Fibroblast of peridontal ligament (primary cell): ENCODE data around the gene NUP210.
"Not testable (repeated sequence)": the region's sequence is repeated elsewhere in the genome, so short reads cannot be mapped to it uniquely, and the experiment has no call there.

Experiments used
- DNase-seq: peaks from one replicate; pipeline ENCODE4 v3.0.0-alpha.2; 2010; ENCODE audit errors: extremely low read depth

Gene NUP210

DNA sequence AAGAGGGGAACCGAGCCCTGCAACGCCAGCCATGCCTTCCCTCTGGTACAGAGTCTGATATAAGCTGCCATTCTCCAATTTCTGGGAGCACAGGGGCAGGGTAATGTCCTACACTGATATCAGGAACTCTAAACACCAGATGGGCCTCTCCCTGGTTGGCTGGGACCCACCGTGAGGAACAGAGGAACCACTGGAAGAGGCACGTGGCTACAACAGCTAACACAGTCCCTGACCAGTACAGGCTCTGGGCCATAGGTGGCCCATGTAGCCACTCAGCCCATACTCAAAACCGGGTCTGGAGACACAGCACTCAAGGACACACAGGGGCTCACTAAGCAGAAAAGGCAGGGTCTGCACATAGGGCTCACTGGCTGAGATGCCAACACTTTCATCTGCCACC, 13.9 kb downstream of the NUP210 start:
- DNase-seq, result no peak

DNA sequence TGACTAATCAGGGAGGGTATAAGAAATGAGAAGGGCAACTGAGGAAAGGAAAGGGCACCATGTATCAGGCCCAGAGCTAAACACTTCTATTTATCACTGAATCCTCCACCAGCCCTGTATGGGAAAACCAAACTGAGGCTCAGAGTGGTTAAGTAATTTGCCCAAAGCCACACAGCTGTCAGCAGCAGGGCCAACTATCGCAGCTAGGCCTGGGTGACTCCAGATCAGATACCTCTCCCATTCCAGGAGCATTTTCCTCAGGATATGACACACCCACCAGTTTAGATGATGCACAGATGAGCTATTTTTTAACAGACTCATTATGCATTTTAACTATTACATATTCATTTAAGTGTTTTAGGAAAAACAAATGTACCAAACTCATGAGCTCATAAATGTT, 14.5 kb downstream of the NUP210 start:
- DNase-seq, result no peak

DNA sequence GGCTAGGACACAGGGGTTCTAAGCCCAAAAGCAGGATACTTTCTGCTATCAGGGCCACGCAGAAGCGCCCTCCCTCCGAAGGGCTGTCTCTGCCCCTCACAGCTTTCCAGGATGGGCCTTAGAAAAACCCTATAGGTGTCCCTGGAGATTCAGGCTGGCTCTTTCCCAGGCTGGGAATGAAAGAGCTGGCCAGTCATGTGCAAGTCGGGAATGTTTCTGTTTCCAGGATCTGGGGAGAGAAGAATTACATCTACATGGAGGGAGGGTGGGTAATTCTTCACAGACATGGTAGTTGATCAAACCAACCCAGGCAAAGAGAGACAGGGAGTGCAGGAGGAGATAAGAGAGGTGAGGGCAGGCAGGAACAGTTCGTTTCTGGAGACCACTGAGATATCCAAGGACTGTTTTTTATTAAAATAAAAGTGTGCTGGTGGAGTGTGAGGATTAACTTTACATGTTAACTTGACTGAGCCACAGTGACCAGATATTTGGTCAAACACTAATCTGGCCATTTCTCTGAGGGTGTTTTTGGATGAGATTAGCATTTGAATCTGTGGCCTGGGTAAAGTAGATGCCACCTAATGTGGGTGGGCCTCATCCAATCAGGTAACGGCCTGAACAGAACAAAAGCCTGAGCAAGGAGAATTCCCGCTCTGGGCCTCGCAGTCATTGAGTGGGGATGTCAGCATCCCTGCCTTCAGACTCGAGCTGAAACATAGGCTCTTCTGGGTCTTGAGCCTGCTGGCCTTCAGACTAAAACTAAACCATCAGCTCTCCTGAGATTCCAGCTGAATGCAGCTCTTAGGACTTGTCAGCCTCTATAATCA, 15.3 kb downstream of the NUP210 start:
- DNase-seq, result no peak

DNA sequence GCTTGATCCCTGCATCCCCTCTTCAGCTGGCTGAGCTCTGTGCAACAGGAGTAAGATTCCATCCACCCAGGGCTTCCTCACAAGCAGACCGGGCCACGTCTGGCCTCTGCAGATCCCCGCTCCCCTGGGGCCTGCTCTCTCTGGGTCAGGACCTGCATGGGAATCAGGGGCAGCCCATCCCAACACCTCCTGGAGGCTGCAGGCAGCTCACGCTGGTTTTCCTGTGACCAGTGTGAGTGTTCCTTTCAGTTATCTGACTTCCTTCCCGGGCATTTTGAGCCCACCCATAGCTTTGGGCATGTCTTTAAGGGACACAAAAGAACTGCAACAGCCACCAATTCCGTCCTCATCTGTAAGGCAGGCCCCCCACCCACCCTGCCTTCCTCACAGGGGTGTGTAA, 16.3 kb downstream of the NUP210 start:
- DNase-seq, result no peak

DNA sequence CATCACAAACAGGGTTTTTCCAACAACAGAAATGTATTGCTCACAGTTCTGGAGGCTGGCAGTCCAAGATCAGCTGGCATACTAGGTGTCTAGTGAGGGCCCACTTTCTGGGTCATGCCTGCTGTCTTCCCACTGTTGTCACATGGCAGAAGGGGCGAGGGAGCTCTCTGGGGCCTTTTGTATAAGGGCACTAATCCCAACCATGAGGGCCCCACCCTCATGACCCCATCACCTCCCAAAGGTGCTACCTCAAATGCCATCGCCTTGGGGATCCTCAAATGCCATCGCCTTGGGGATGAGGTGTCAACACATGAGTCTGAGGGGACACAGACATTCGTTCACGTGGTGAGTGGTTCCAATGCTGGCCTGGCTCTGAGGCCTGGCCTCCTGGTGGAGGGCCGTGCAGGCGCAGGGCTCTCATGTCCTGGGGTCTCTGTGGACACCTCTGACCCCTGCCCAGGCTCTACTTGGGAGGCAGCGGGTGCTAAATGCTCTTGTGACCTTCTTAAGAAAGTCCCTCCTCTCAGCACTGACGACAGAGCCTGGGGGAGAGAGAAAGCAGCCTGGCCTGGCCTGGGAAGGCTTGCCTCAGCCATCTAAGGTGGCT, 16.8 kb downstream of the NUP210 start:
- DNase-seq, result no peak

DNA sequence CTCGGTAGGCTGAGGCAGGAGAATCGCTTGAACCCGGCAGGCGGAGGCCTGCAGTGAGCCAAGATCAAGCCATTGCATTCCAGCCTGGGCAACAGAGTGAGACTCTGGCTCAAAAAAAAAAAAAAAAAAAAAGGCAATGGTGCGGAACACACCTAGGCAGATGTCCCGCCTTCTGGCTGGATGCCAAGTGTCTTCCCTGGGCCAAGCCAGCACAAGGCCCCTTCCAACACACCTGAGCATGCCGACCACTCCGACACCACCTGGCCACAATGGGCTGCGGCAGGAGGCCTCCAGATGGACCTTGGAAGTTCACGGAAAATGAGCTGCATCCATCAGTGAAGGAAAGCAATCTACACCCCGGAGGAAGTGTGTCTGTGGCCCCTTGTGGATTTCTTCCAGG, 19.0 kb downstream of the NUP210 start:
- no peak for DNase-seq

DNA sequence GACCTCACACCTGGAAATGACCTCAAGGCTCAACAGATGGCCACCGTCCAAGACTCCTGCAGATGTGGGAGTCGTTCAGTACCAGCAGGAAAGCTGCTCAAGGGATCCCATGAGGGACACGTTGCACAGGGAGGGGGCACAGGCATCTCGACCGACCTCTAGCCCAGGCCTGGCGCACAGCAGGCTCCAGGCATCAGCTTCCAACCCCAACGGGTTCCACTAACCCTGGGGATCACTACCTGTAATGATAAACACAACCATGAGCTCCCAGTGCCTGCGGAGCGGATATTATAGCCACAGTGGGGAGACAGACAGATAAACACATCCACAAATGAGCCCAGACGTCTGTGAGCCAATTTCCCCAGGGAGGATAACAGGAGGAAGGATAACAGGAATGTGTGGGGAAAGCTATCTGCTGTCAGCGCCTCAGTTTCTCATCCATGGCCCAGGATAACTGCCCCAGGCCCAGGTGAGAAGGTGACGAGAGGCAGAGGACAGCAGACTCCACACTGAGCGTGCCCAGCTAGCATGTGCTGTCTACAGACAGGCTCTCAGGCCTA, 19.9 kb downstream of the NUP210 start:
- no peak for DNase-seq

DNA sequence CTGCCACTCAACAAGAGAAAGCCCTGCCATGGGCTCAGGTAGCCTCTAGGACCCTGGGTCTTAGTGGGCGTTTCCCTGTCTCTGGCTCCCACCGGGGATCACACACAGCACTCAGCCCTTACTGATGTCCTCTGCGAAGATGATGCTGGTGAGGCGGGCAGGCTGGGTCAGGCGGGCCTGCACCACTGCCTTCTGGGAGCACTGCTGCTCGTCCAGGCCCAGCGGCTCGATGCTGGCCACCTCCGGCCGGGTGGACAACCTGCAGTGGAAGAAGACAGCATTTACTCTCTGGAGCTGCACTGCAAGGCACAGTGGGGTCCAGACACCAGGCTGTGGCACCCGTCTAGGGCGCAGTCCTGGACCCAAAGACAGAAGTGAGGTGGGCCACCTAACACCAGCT, 20.5 kb downstream of the NUP210 start:
- DNase-seq, result no peak

DNA sequence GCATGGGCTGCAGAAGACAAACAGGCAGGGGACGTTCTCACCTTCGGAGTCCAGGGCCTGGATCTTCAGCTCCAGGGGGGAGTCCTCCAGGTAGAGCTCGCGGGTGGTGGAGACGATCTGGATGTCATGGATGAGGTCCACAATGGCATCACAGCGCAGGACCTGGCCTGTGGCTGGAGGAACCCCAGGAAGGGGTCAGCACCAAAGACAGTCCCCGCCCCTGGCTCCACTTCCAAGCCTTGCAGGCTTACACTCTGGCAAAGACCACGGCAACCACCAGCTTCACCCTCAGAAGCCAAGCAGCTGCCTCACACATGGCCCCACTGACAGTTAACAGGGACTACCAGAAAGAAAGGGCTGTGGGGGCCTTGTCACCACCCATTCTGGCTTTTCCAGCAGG, 22.8 kb downstream of the NUP210 start:
- no peak for DNase-seq

DNA sequence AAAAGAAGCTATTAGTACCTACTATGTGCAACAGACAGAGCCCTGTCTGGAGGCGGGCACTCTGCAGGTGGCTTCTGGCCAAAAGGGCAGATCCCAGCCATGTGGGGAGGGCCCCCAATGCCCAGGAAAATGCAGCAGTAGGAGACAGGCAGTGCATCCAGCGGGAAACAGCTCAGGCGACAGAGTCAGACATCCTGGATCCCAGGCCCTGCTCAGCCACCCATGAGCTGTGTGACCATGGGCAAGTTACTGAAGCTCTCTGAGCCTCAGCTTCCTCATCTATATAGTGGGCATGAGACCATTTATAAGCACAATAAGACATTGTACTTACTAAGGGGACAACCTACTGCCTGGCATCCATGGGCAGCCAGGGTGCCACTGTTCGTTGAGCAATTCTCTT, 25.8 kb downstream of the NUP210 start:
- no peak for DNase-seq

DNA sequence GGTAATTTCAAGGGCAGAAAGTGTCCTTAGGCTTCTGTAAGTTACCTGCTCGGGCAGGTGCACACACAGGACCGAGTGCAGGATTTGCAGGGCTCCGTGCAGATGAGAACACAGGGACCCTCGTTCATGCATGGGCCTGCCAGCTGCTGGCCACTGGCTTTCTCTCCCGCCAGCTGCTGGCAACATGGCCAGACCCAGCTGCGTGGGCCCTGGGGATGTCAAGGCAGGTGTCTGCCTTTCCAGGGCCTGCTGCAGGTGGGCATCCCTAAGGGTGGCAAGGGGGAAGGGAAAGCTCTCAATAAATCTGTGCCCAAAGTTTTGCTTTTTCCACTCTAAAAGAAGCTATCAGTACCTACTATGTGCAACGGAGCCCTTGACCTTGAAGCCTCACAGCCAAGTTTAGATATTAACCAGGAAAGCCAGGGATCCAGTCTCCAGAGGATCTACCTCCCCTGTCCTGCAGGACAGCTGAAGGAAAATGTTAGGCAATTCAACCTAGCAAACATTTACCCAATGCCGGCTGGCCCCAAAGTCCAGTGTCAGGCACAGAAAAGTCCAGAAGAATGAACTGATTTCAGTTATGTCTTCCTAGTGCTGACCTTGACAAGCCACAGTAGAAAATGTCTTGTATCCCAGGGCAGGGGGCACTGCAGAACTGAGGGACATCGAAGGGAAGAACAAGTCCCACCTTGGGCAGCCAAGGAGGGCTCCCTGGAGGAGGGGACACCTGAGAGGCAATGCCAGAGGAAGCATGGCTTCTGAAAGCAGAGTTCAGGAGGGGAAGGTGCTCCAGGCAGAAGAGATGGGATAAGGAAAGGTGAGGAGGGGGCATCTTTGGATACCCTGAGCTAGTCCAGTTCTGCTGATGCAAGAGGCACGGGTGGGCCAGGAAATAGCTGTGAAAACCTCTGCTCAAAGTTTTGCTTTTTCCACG, 26.4 kb downstream of the NUP210 start:
- no peak for DNase-seq

DNA sequence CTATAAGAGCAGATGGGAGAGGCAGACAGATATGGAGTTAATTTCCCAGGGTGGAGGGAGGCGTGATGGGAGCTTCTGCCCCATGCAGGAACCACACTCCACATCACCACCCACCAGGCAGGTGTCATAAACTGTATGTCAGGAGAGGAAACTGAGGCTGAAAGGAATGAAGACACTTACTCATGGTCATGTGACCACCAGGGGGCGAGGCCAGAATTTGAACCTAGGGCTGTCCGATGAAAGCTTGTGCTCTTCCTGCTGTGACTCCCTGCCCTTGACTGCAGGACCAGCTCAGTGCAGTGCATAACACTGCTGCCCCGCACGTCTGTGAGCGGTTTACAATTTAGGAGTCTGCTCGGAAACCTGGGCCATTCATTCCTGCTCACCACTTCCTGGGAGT, 28.8 kb downstream of the NUP210 start:
- DNase-seq, result no peak

DNA sequence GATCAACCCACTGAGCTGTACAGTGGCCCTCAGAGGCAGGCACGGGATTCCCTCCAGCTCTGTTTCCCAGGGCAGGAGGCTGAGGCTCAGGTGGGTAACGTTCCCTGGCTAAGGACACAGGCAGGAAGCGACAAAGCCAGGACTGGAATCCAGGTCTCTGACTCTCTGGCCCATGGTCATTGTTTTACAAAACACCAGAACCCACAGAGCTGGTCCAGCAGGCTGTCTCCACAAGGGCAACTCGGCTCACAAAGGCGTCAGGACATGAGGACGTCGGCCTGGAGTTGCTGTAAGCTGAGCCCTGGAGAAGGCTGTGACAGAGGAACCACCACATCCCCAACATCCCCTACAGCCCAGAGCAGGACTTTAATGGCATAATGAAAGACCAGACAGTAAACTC, 30.7 kb downstream of the NUP210 start:
- DNase-seq, result no peak

DNA sequence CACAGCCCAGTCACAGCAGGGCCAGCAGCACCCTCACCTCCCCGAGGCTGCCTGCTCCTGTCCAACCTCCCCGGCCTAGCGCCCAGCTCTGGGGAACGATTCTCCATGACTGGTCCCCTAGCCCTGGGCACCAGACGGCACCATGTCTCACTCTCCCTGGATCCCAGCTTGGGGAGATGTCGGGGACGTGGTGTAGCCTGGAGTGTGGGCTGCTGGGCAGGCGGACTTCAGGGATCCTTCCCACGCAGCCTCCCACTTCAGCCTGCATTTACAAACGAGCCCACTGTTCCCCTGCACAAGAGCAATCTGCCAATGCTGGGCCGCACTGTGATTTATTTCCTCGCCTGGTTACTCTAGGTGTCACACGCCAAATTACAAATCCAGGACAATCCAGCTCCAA, 31.3 kb downstream of the NUP210 start:
- DNase-seq, result no peak

DNA sequence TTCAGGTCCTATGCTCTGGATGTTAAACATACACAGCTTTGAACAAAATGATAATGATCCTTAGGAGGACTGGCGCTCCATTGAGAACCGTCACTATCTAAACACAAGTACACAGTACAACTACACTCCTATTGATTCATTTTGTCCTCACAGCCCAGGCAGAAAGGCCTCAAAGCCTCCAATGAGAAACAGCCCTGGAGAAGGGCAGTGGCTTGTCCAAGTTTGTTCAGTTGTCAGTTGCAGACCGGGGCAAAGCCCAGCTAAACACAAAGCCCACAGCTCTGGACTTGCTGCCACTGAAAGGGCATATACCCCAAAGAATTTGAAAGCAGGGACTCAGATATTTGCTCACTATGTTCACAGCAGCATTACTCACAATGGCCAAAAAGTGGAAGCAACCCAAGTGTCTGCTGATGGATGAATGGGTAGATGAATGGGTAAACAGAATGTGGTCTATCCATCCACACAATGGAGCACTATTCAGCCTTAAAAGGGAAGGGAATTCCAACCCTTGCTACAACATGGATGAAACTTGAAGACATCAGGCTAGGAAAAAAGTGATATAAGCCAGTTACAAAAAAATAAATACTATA, 34.7 kb downstream of the NUP210 start:
- no peak for DNase-seq

DNA sequence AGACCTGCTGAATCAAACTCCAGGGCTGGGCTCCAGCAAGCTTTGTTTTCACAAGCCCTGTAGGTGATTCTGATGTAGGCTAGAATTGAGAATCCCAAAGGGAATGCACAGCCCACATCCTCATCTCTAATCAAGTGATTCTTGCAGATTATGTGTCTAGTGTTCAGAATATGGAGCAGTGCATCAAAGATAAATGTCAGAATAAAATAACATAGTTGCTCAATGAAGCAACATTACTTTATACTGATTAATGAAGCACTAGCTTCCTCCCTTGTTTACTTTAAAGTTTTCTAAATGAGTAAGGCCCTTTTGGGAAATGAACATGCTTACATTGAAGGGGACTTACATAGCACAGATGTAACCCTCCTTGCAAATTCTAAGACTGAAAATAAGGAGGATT, 39.2 kb downstream of the NUP210 start:
- DNase-seq, result peak; percentile 6

DNA sequence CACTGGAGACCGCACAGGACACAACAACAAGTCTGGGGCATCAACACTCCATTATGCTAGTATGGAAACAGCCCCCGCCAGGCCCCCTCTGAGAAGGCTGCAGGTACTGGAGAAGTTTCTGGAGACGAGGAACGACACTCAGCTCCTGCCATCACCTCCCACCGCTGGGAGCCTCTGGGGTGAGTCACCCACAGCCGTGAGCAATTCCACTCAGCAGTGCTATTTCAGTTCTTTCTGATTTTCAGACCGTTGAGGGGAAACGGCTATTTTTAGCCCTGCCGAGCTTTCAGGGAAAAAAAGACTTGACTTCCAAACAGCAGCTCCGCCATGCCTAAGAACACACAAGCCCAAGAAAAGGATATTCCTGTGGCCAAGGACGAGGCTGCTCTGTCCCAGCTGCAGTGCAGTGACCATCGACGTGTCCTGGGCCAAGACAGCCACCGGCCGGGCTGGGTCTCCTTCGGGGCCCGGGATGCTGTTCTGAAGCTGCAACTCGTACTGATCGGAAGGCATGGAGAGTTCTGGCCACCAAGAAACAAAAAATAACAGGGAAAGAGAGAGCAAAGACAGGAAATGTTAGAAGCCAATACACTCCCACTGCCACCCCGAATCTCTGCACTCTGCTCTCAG, 40.8 kb downstream of the NUP210 start:
- peak; percentile 67 for DNase-seq

DNA sequence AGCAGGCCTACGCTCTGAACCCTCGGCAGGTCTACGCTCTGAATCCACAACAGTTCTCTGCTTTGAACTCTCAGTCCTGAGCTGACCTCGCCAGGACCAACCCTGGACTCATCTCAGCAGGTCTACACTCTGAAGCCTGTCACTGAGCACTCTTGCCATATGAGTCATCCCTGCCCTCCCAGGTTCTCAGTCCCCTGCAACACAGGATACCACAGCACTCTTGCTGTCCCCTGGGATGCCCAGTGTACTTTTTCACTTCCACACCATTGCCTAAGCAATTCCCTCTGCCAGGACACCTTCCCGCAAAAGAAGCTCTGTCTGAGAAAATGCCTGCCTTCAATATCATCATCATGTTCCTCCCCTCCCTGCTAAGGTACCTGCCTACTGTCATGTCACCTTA, 42.0 kb downstream of the NUP210 start:
- DNase-seq, result no peak

DNA sequence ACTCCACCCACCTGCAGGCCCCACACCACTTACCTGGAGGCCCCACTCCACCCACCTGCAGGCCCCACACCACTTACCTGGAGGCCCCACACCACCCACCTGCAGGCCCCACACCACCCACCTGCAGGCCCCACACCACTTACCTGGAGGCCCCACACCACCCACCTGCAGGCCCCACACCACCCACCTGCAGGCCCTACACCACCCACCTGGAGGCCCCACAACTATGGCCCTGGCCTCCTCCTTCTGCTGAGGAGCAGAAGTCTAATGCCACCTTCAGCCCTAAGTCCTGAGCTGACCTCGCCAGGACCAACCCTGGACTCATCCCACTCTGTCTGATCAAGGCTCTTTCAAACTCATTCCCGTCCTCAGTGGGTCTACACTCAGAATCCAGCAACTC, 42.4 kb downstream of the NUP210 start:
- not testable (repeated sequence) for DNase-seq

DNA sequence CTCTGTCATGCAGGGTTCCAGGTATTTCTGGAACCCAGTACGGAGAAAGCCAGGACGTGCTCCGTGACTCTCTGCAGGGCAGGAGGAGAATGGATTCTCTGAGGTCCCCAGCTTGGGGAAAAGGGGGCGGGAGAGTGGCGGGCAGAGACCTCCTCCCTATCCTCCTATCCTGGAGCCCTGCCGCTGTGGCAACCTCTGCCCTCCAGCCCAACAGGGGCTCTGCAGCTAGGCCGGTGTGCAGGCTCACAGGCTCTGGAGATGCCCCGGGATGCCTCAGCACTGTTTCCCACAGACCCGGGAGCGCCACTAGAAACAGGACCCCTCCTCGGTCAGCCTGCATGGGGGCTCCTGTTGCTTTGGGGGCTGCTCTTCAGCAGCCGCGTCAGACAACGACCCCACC, 43.1 kb downstream of the NUP210 start:
- no peak for DNase-seq

DNA sequence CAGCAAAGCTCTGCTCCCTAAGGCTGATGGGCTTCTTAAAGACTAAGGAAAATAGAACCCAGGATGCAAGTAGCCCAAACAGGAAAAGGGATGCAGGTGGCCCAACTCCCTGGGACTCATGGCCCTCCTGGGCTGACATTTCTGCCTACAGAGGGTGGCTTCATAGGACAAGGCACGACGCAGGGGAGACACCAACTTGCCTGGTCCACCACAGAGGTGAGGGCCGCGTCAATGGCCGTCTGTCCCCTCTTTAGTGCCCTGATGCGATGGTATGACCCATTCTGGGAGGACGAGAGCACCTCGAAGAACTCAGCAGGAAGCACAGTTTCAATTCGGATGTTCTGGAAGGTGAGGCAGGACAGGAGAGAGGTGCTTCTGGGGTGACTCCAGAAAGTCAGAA, 44.0 kb downstream of the NUP210 start:
- DNase-seq, result no peak
